Keratinocyte (primary cell): ENCODE results near the gene C10orf71. TPM values are rescaled to one million over a fixed set of nuclear protein-coding genes. Genes with fewer than 3 reads are reported as not detected.

Experiments used
- DNase-seq: peaks from one replicate; pipeline ENCODE4 v3.0.0-alpha.2; 2011; ENCODE audit warnings: low read depth, missing footprints, low spot score
- FAIRE-seq: peaks from 2 replicates; lab custom pipeline; 2011; peaks lifted over from hg19 to GRCh38; lab: Jason Lieb, UNC
- H2AFZ ChIP-seq: 2 replicates; pipeline ENCODE4 v1.6.0; 2012; ENCODE audit warnings: low read length, control low read depth, inconsistent platforms; ENCODE audit not compliant: control insufficient read depth
- H3K27ac ChIP-seq: 2 replicates; pipeline ENCODE4 v1.5.1; 2011; ENCODE audit warnings: low read length; ENCODE audit not compliant: control insufficient read depth, insufficient read depth
- H3K27me3 ChIP-seq: 3 replicates; pipeline ENCODE4 v1.6.0; 2011; ENCODE audit warnings: low read length; ENCODE audit not compliant: control insufficient read depth, insufficient read depth; ENCODE audit errors: extremely low read depth
- H3K36me3 ChIP-seq, 2 experiments: 2 replicates in 1 of 2; 3 replicates in 1 of 2; pipeline ENCODE4 v1.5.1; 2011; ENCODE audit warnings: low read length in 2 of 2, mild to moderate bottlenecking in 1 of 2; ENCODE audit not compliant: control insufficient read depth in 2 of 2, insufficient read depth in 2 of 2; ENCODE audit errors: extremely low read depth in 1 of 2
- H3K4me1 ChIP-seq: 3 replicates; pipeline ENCODE4 v1.5.1; 2011; ENCODE audit warnings: low read length; ENCODE audit not compliant: control insufficient read depth, insufficient read depth; ENCODE audit errors: extremely low read depth
- H3K4me2 ChIP-seq: 3 replicates; pipeline ENCODE4 v1.6.0; 2011; ENCODE audit warnings: low read depth, low read length; ENCODE audit not compliant: control insufficient read depth, insufficient read depth; ENCODE audit errors: extremely low read depth
- H3K4me3 ChIP-seq, 3 experiments: fragments of 200-600 bp in 1 of 3; sonication (generic) in 1 of 3; 2 replicates in 2 of 3; 3 replicates in 1 of 3; pipeline ENCODE4 v1.5.1; 2011 to 2016; ENCODE audit warnings: low read length in 3 of 3, mild to moderate bottlenecking in 3 of 3, control low read depth in 2 of 3, inconsistent platforms in 1 of 3, low read depth in 1 of 3, mixed read lengths in 1 of 3, mixed run types in 1 of 3, moderate library complexity in 1 of 3; ENCODE audit not compliant: control insufficient read depth in 2 of 3, insufficient read depth in 2 of 3; ENCODE audit errors: extremely low read depth in 1 of 3
- H3K79me2 ChIP-seq: 2 replicates; pipeline ENCODE4 v1.6.0; 2012; ENCODE audit warnings: low read length; ENCODE audit not compliant: control insufficient read depth, insufficient read depth
- H3K9ac ChIP-seq: 3 replicates; pipeline ENCODE4 v1.6.0; 2011; ENCODE audit warnings: low read length; ENCODE audit not compliant: control insufficient read depth, insufficient read depth; ENCODE audit errors: extremely low read depth
- H3K9me1 ChIP-seq: 3 replicates; pipeline ENCODE4 v1.6.0; 2011; ENCODE audit warnings: low read length; ENCODE audit not compliant: control insufficient read depth, insufficient read depth; ENCODE audit errors: extremely low read depth
- H3K9me3 ChIP-seq: 2 replicates; pipeline ENCODE4 v1.5.1; 2012; ENCODE audit warnings: low read depth, low read length; ENCODE audit not compliant: control insufficient read depth
- H4K20me1 ChIP-seq: 3 replicates; pipeline ENCODE4 v1.6.0; 2011; ENCODE audit warnings: low read length; ENCODE audit not compliant: control insufficient read depth, insufficient read depth; ENCODE audit errors: extremely low read depth
- EZH2 ChIP-seq: IDR thresholded peaks from one replicate; pipeline ENCODE4 v1.6.1; 2012; ENCODE audit warnings: inconsistent platforms, mild to moderate bottlenecking, low read length, moderate library complexity
- dilution Hi-C: fragments of 300-500 bp; cut with MboI; formaldehyde crosslinking; loops from one replicate; pipeline ENCODE4 v1.7.0; 2020; ENCODE audit warnings: low sequenced_read_pairs; ENCODE audit not compliant: extremely low pct_ligation_motif_present
- polyA plus RNA-seq, 5 experiments: library from polyadenylated mRNA; depleted of rRNA in 3 of 5; stranded (reverse) in 3 of 5; stranded (forward) in 1 of 5; unstranded in 1 of 5; fragments of >200 nt; gene quantifications; 1 replicate in 1 of 5; 2 replicates in 3 of 5; 3 replicates in 1 of 5; pipeline versions ENCODE4 v1.2.1 to v1.2.3, GENCODE V29; 2011 to 2012; ENCODE audit warnings: missing spikeins in 2 of 5, low read depth in 1 of 5, low replicate concordance in 1 of 5
- TF ChIP-seq, protein P1 (sequence below), 3 experiments: IDR thresholded peaks in 1 of 3; conservative IDR thresholded peaks in 1 of 3; optimal IDR thresholded peaks in 1 of 3; 2 replicates in 2 of 3; 3 replicates in 1 of 3; pipeline versions ENCODE3 to v1.5.1; 2011; ENCODE audit warnings: low read length in 3 of 3, mild to moderate bottlenecking in 3 of 3, moderate library complexity in 2 of 3, control low read depth in 1 of 3, inconsistent platforms in 1 of 3; ENCODE audit not compliant: insufficient read depth in 2 of 3; ENCODE audit errors: extremely low read depth in 1 of 3

The C10orf71 gene
- polyA plus RNA-seq, 1 donor (not counting 4 experiments of a cell fraction or from before 2014, with no cell fraction given), result not detected

DNA sequence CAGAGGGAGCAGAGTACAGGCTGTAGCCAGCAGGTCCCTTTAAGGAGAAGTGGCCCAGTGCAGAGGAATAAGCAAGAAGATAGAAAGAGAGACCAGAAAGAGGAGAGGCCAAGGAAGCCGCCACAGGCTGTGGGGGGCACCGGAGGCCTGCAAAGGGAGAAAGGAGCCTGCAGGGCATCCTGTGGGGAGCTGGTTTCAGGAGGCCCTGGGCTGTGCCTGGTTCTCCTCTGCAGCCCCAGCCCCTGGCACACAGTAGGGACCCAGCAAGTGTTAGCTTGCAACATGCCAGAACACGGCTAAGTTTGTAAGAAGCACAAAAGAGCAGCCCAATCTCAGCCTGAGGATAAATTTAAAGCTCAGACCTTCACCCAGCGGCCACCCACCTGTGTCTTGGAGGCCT lies 12.3 kb upstream of the C10orf71 start:
- no peak for TF ChIP-seq EZH2
- TF ChIP-seq, protein P1, sequence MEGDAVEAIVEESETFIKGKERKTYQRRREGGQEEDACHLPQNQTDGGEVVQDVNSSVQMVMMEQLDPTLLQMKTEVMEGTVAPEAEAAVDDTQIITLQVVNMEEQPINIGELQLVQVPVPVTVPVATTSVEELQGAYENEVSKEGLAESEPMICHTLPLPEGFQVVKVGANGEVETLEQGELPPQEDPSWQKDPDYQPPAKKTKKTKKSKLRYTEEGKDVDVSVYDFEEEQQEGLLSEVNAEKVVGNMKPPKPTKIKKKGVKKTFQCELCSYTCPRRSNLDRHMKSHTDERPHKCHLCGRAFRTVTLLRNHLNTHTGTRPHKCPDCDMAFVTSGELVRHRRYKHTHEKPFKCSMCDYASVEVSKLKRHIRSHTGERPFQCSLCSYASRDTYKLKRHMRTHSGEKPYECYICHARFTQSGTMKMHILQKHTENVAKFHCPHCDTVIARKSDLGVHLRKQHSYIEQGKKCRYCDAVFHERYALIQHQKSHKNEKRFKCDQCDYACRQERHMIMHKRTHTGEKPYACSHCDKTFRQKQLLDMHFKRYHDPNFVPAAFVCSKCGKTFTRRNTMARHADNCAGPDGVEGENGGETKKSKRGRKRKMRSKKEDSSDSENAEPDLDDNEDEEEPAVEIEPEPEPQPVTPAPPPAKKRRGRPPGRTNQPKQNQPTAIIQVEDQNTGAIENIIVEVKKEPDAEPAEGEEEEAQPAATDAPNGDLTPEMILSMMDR (optimal IDR thresholded peaks at IDR 0.05 in 1 of 3, IDR thresholded peaks at IDR 0.05 in 1 of 3, conservative IDR thresholded peaks at IDR 0.05 in 1 of 3; ENCODE audit: extremely low read depth in 1 of 3, insufficient read depth in 2 of 3, low read length in 3 of 3), result no peak
- no peaks in the 10 kb centered on the region for H4K20me1 ChIP-seq
- H2AFZ ChIP-seq, result no peak overlapping the region
- DNase-seq (no peak), FAIRE-seq (no peak)
- H3K36me3 ChIP-seq, result no peaks in the 10 kb centered on the region
- no peak overlapping the region for H3K4me3 ChIP-seq
- no peaks in the 10 kb centered on the region for H3K9me1 ChIP-seq
- H3K9ac ChIP-seq, result no peak overlapping the region
- no peaks in the 10 kb centered on the region for H3K79me2 ChIP-seq
- no peak overlapping the region for H3K27ac ChIP-seq
- dilution Hi-C loops, result no loop called here
- no peak overlapping the region for H3K4me2 ChIP-seq
- H3K27me3 ChIP-seq, result peaks cover 4% of the 10 kb centered on the region
- H3K4me1 ChIP-seq, result no peaks in the 10 kb centered on the region
- no peaks in the 10 kb centered on the region for H3K9me3 ChIP-seq

DNA sequence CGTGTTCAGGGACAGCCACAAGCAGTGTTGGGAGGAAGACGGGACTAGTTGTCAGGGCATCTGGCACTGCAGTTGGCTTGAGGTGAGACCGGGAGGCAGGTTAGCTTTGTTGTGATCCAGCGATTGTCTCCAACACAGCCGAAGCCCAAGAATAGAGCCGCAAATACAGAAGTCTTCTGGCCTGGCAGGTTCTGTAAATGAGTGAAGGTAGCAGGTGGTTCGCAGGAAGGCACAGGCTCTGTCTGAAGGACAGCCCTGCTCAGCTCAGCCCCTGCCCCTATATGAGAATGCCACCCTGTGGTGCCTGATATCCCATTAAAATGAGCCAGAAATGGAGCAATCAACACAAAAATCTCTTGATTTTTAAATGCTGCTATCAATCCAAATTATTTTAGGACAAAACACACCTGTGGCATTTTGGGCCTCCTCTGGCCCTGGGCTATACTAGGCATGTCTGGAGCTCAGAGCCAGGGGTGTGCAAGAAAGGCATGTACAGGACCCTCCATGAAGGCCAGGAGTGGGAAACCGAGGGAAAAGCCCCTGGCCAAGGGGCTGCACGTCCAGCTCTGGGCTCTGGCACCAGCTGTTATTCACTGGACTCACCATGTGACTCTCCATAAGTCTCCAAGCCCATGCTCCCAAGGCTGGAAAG lies 11.2 kb upstream of the C10orf71 start:
- H3K27me3 ChIP-seq, result no peaks in the 10 kb centered on the region

More for the DNA sequence above, 11.2 kb upstream of the C10orf71 start:
- Histone ChIP-seq H2AFZ (no peak overlapping the region), H3K4me3 (no peak overlapping the region), H3K4me2 (no peak overlapping the region), H3K9me1 (no peaks in the 10 kb centered on the region), H4K20me1 (no peaks in the 10 kb centered on the region), H3K79me2 (no peaks in the 10 kb centered on the region), H3K9me3 (no peaks in the 10 kb centered on the region), H3K27ac (no peak overlapping the region), H3K4me1 (no peaks in the 10 kb centered on the region), H3K36me3 (no peaks in the 10 kb centered on the region), H3K9ac (no peak overlapping the region)
- no peak for FAIRE-seq
- dilution Hi-C loops, result no loop called here
- TF ChIP-seq, protein P1 (optimal IDR thresholded peaks at IDR 0.05 in 1 of 3, IDR thresholded peaks at IDR 0.05 in 1 of 3, conservative IDR thresholded peaks at IDR 0.05 in 1 of 3; ENCODE audit: extremely low read depth in 1 of 3, insufficient read depth in 2 of 3, low read length in 3 of 3), result no peak
- no peak for TF ChIP-seq EZH2
- no peak for DNase-seq
